Measurements from ENCODE around the gene CATSPERE. TPM values are rescaled to one million over a fixed set of nuclear protein-coding genes. Genes with fewer than 3 reads are reported as not detected.
A peak's percentile ranks its signal among the peaks of the same experiment; 100 is the strongest.

CATSPERE gene
- total and polyA plus RNA-seq, 4 donors, result 1.0 to 3.1 (median 1.6) TPM

DNA sequence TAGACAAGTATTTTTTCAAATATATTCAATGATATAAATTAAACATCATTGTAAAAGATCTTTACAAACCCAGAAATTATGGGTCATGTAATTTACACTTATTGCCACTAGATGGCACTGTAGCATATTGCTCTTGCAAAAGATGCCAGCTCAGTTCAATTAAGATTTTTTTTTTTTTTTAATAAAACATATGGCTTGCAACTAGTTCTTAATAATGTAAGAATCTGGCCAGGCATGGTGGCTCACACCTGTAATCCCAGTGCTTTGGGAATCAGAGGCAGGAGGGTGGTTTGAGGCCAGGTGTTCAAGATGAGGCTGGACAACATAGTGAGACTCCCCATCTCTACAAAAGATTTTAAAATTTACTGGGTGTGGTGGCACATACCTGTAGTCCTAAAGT is 142.4 kb downstream of the CATSPERE start:
- Histone ChIP-seq H3K4me1 (ENCODE audit: control insufficient read depth, insufficient read depth, low read length) (no peaks in the 10 kb centered on the region), H3K9me3 (ENCODE audit: control insufficient read depth, insufficient read depth, low read length) (no peaks in the 10 kb centered on the region), H3K36me3 (ENCODE audit: control insufficient read depth, insufficient read depth, low read length) (no peaks in the 10 kb centered on the region), H3K27ac (ENCODE audit: low read depth, low read length) (no peak overlapping the region), H3K4me3 (ENCODE audit: low read depth, low read length) (no peak overlapping the region), H3K27me3 (ENCODE audit: control insufficient read depth, insufficient read depth, low read length) (no peaks in the 10 kb centered on the region)
- peak in 4 of 6 donors; percentile 13 to 80 (median 38) for DNase-seq (ENCODE audit: low read depth in 4 of 6, low spot score in 6 of 6)

DNA sequence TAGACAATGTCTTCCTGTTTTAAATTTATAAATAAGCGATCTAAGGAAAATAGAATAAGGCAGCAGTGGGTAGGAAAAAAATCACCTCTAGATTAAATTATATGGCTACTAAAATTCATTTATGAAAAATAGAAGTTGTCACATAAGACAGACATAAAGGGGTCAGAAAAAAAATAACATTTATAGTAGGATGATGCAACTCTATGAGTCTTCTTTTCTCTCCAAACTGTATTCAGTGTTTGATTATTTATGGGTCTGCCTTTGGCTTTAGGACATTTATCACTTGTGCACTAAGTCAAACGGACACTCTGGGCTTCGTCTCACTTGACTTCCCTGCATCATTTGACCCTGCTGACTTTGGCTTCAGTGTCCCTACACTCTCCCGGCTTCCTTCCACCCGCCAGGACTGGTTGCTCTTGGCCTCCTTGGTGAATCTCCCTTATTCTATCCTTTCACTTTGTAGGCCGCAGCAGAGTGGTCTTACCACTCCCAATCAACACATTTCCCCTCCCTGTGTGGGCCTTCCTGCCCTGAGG is 144.8 kb downstream of the CATSPERE start:
- H3K36me3 ChIP-seq (ENCODE audit: control insufficient read depth, insufficient read depth, low read length), result no peaks in the 10 kb centered on the region
- H3K9me3 ChIP-seq (ENCODE audit: control insufficient read depth, insufficient read depth, low read length), result no peaks in the 10 kb centered on the region
- WGBS (ENCODE audit: insufficient coverage), result 72% methylated on average over 5 of the region's 6 CpGs
- H3K4me3 ChIP-seq (ENCODE audit: low read depth, low read length), result no peak overlapping the region
- H3K27ac ChIP-seq (ENCODE audit: low read depth, low read length), result no peak overlapping the region
- no peaks in the 10 kb centered on the region for H3K27me3 ChIP-seq (ENCODE audit: control insufficient read depth, insufficient read depth, low read length)
- no peaks in the 10 kb centered on the region for H3K4me1 ChIP-seq (ENCODE audit: control insufficient read depth, insufficient read depth, low read length)
- DNase-seq (ENCODE audit: low read depth in 4 of 6, low spot score in 6 of 6), result no peak

DNA sequence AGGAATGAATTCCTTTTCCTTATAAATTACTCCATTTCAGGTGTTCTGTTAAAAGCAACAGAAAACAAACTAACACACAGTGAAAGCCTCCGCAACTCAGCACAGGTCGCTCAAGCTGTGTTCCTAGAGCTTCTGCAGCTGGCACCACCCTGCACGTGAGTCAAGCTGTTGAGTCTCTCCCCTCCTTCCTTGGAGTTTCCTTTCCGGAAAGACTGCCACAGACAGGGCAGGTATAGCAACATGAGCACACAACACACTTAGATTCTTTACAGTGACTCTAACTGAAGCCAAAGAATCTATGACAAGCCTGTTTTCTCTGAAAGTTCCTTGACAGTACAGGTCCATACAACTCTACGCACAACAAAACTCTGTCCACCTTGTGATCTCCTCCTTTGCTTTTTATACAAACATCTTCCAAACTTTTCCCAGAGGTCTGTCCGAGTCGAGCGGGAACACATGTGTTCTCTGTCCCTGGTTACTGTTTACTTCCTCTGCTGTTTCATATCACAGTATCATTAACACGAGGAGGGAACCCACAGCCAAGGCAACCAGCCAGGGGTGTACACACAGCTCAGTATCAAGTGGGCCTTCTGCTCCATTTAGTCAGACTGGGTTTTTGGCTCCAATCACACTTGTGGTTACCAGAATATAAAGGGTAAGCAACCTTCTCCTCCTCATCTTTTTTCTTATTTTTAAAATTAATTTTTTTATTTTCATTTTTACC is 153.2 kb downstream of the CATSPERE start:
- H3K4me3 ChIP-seq (ENCODE audit: low read depth, low read length), result no peak overlapping the region
- H3K27ac ChIP-seq (ENCODE audit: low read depth, low read length), result no peak overlapping the region
- no peaks in the 10 kb centered on the region for H3K36me3 ChIP-seq (ENCODE audit: control insufficient read depth, insufficient read depth, low read length)
- H3K9me3 ChIP-seq (ENCODE audit: control insufficient read depth, insufficient read depth, low read length), result no peaks in the 10 kb centered on the region
- DNase-seq (ENCODE audit: low read depth in 4 of 6, low spot score in 6 of 6), result no peak
- no peaks in the 10 kb centered on the region for H3K27me3 ChIP-seq (ENCODE audit: control insufficient read depth, insufficient read depth, low read length)
- WGBS (ENCODE audit: insufficient coverage), result 81% methylated on average over 8 of the region's 9 CpGs
- no peaks in the 10 kb centered on the region for H3K4me1 ChIP-seq (ENCODE audit: control insufficient read depth, insufficient read depth, low read length)

DNA sequence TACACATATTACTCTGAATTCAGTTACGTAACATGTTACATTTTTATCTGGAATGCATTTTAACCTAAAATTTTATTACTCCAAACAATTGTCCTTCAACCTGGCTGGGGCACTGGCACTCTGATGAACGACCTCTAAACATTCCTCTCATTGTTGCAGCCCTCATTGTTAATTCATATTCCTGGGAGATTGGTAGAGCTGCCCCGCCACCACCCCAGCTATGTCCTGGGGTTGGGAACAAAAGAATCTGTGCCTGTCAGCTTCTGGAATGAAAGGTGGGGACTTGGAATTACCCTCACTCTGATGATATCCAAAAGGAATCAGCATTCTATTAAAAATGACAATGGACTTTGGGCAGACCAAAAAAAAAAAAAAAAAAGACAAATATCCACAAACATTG is 153.8 kb downstream of the CATSPERE start:
- no peaks in the 10 kb centered on the region for H3K36me3 ChIP-seq (ENCODE audit: control insufficient read depth, insufficient read depth, low read length)
- H3K9me3 ChIP-seq (ENCODE audit: control insufficient read depth, insufficient read depth, low read length), result no peaks in the 10 kb centered on the region
- no peaks in the 10 kb centered on the region for H3K27me3 ChIP-seq (ENCODE audit: control insufficient read depth, insufficient read depth, low read length)
- no peak overlapping the region for H3K27ac ChIP-seq (ENCODE audit: low read depth, low read length)
- WGBS (ENCODE audit: insufficient coverage), result 100% methylated on average over 1 of the region's 3 CpGs
- no peaks in the 10 kb centered on the region for H3K4me1 ChIP-seq (ENCODE audit: control insufficient read depth, insufficient read depth, low read length)
- H3K4me3 ChIP-seq (ENCODE audit: low read depth, low read length), result no peak overlapping the region
- DNase-seq (ENCODE audit: low read depth in 4 of 6, low spot score in 6 of 6), result no peak

DNA sequence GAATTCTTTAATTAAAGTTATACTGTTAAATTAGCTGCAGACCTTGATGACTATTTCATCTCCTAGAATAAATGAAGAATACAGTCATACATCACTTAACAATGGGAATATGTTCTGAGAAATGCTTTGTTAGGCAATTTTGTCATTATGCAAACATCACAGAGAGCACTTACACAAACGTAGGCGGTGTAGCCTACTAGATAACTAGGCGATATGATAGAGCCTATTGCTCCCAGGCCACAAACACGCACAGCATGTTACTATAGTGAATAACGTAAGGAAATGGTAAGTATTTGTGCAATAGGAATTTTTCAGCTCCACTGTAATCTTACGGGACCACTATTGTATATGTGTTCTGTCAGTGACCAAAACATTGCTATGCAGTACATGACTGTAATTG is 154.2 kb downstream of the CATSPERE start:
- DNase-seq (ENCODE audit: low read depth in 4 of 6, low spot score in 6 of 6), result peak in 1 of 6 donors; percentile 38
- no peak overlapping the region for H3K4me3 ChIP-seq (ENCODE audit: low read depth, low read length)
- no peak overlapping the region for H3K27ac ChIP-seq (ENCODE audit: low read depth, low read length)
- H3K36me3 ChIP-seq (ENCODE audit: control insufficient read depth, insufficient read depth, low read length), result no peaks in the 10 kb centered on the region
- no peaks in the 10 kb centered on the region for H3K27me3 ChIP-seq (ENCODE audit: control insufficient read depth, insufficient read depth, low read length)
- H3K9me3 ChIP-seq (ENCODE audit: control insufficient read depth, insufficient read depth, low read length), result no peaks in the 10 kb centered on the region
- no peaks in the 10 kb centered on the region for H3K4me1 ChIP-seq (ENCODE audit: control insufficient read depth, insufficient read depth, low read length)
- WGBS (ENCODE audit: insufficient coverage), result no CpG with 5 or more reads among the region's 6 CpGs

DNA sequence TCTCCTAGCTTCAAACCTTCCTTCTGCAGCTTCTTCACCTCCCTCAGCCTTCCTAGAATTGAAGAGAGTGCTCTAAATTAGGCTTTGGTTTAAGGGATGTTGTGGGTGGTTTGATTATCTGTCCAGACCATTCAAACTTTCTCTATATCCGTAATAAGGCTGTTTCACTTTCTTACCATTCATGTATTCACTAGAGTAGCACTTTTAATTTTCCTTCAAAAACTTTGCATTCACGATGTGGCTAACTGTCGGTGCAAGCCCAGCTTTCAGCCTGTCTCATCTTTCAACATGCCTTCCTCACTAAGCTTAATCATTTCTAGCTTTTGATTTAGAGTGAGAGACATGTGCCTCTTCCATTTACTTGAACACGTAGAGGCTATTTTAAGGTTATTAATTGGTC is 165.6 kb downstream of the CATSPERE start:
- no peak overlapping the region for H3K27ac ChIP-seq (ENCODE audit: low read depth, low read length)
- DNase-seq (ENCODE audit: low read depth in 4 of 6, low spot score in 6 of 6), result no peak
- no CpG with 5 or more reads among the region's 4 CpGs for WGBS (ENCODE audit: insufficient coverage)
- no peaks in the 10 kb centered on the region for H3K4me1 ChIP-seq (ENCODE audit: control insufficient read depth, insufficient read depth, low read length)
- no peaks in the 10 kb centered on the region for H3K9me3 ChIP-seq (ENCODE audit: control insufficient read depth, insufficient read depth, low read length)
- no peaks in the 10 kb centered on the region for H3K36me3 ChIP-seq (ENCODE audit: control insufficient read depth, insufficient read depth, low read length)
- no peak overlapping the region for H3K4me3 ChIP-seq (ENCODE audit: low read depth, low read length)
- no peaks in the 10 kb centered on the region for H3K27me3 ChIP-seq (ENCODE audit: control insufficient read depth, insufficient read depth, low read length)

DNA sequence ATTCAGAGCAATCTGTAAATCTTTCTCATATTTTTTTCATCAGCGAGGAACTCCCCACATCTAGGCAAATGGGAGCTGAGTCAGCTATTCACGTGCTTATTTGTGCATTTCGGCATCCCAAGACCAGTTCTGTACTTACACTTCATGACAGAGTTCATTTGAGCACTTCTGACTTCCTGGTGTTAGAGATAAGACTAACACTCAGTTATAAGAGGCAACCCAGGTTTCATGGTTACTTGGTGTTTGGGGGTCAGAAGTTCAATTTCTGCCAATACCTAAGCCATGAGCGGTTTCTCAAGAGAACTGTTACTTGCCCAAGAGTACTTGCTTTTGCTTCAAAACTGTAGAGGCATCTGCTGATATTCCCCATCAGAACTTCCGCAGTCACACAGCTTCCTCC is 167.7 kb downstream of the CATSPERE start:
- no peaks in the 10 kb centered on the region for H3K4me1 ChIP-seq (ENCODE audit: control insufficient read depth, insufficient read depth, low read length)
- no peak overlapping the region for H3K4me3 ChIP-seq (ENCODE audit: low read depth, low read length)
- WGBS (ENCODE audit: insufficient coverage), result 92% methylated on average over 4 of the region's 5 CpGs
- no peak overlapping the region for H3K27ac ChIP-seq (ENCODE audit: low read depth, low read length)
- no peaks in the 10 kb centered on the region for H3K36me3 ChIP-seq (ENCODE audit: control insufficient read depth, insufficient read depth, low read length)
- no peak for DNase-seq (ENCODE audit: low read depth in 4 of 6, low spot score in 6 of 6)
- H3K9me3 ChIP-seq (ENCODE audit: control insufficient read depth, insufficient read depth, low read length), result no peaks in the 10 kb centered on the region
- H3K27me3 ChIP-seq (ENCODE audit: control insufficient read depth, insufficient read depth, low read length), result no peaks in the 10 kb centered on the region

DNA sequence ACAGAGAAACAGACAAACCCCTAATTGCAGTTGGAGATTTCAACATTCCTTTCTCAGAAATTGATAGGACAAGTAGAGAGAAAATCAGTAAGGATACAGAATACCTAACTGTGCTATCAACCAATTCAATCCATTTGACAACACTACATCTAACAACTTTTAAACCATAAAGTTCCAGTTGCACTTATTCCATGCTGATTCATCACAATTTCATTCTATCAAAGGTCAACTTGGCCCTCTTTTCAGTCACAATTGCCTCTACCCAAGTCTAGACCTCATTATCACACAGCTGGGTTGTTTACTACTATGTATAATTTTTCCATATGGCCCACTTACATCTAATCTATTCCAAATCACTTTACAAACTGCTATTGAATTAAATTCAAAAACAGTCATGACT is 172.1 kb downstream of the CATSPERE start:
- H3K27ac ChIP-seq (ENCODE audit: low read depth, low read length), result no peak overlapping the region
- no peak for DNase-seq (ENCODE audit: low read depth in 4 of 6, low spot score in 6 of 6)
- no peaks in the 10 kb centered on the region for H3K9me3 ChIP-seq (ENCODE audit: control insufficient read depth, insufficient read depth, low read length)
- H3K27me3 ChIP-seq (ENCODE audit: control insufficient read depth, insufficient read depth, low read length), result no peaks in the 10 kb centered on the region
- H3K4me1 ChIP-seq (ENCODE audit: control insufficient read depth, insufficient read depth, low read length), result no peaks in the 10 kb centered on the region
- H3K4me3 ChIP-seq (ENCODE audit: low read depth, low read length), result no peak overlapping the region
- H3K36me3 ChIP-seq (ENCODE audit: control insufficient read depth, insufficient read depth, low read length), result no peaks in the 10 kb centered on the region

DNA sequence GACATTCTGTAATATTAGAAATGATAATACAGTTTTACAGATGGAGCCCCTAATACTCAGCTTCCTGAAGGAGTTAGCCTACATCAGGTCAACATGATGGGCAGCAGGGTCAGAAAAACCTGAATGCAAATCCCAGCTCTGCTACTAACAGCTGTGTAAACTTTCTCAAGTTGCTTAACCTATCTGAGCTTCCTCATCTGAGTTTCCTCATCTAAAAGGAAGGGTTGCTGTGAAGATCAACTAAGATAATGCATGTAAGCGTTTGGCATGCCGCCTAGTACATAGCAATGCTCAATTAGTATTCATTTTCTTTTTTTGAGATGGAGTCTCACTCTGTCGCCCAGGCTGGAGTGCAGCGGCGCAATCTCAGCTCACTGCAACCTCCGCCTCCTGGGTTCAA is 173.5 kb downstream of the CATSPERE start:
- Histone ChIP-seq H3K27ac (ENCODE audit: low read depth, low read length) (no peak overlapping the region), H3K27me3 (ENCODE audit: control insufficient read depth, insufficient read depth, low read length) (no peaks in the 10 kb centered on the region), H3K9me3 (ENCODE audit: control insufficient read depth, insufficient read depth, low read length) (no peaks in the 10 kb centered on the region), H3K4me3 (ENCODE audit: low read depth, low read length) (no peak overlapping the region), H3K4me1 (ENCODE audit: control insufficient read depth, insufficient read depth, low read length) (no peaks in the 10 kb centered on the region), H3K36me3 (ENCODE audit: control insufficient read depth, insufficient read depth, low read length) (no peaks in the 10 kb centered on the region)
- WGBS (ENCODE audit: insufficient coverage), result 100% methylated on average over 2 of the region's 6 CpGs
- no peak for DNase-seq (ENCODE audit: low read depth in 4 of 6, low spot score in 6 of 6)

DNA sequence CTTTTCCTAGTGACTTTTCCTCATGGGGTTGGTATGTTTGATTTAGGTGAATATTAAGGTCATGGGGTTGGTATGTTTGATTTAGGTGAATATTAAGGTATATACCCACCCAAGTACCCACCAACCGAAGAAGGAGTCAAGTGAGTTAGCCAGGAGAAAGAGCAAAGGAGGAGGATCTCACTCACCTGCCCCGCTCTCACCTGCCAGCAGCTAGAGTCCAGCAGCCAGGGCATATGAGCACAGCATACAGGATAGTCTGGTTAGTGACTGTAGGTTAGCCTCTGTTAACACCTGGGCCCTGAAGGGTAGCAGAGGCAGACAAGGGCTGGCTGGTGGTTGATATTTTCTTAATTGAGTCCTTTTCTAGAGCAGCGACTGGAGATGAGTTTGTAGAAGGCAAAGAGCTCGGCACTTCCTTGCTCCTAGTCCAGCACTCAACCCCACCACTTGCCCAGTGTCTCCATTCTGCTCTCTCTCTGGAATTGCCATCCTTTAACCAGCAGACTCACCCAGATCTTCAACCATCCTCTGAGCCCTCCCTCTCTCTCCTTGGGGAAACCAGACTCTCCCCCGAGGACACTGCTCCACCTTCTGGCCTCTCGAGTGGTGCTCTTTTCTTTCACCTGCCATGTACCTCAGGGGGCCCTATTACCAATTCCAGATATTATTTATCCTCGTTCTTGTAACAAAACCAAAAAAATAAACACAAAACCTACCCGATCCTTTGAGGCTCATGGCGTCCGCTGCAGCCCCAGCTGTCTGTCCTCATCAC is 175.6 kb downstream of the CATSPERE start:
- H3K27ac ChIP-seq (ENCODE audit: low read depth, low read length), result no peak overlapping the region
- H3K27me3 ChIP-seq (ENCODE audit: control insufficient read depth, insufficient read depth, low read length), result no peaks in the 10 kb centered on the region
- no peak overlapping the region for H3K4me3 ChIP-seq (ENCODE audit: low read depth, low read length)
- no peaks in the 10 kb centered on the region for H3K4me1 ChIP-seq (ENCODE audit: control insufficient read depth, insufficient read depth, low read length)
- no peaks in the 10 kb centered on the region for H3K9me3 ChIP-seq (ENCODE audit: control insufficient read depth, insufficient read depth, low read length)
- H3K36me3 ChIP-seq (ENCODE audit: control insufficient read depth, insufficient read depth, low read length), result no peaks in the 10 kb centered on the region
- no peak for DNase-seq (ENCODE audit: low read depth in 4 of 6, low spot score in 6 of 6)
- 78% methylated on average over 9 of the region's 10 CpGs for WGBS (ENCODE audit: insufficient coverage)
